Motor neuron (in vitro differentiated cells): ENCODE measurements around the gene COG5. TPM values are rescaled to one million over a fixed set of nuclear protein-coding genes. Genes with fewer than 3 reads are reported as not detected.

Source experiments
- ATAC-seq, 8 experiments: fragments of 200-7000 bp; cut with Tn5 transposase; replicated peaks in 6 of 8; 2 replicates each; pipeline ENCODE4 v1.8.0; 2021; ENCODE audit warnings: mild to moderate bottlenecking in 8 of 8, moderate library complexity in 8 of 8
- H3K27ac ChIP-seq, 2 donors: fragments of 250-450 bp; sonication (Bioruptor Pico); 2 replicates each; pipeline ENCODE4 v1.9.0; 2021; ENCODE audit warnings: antibody characterized with exemption in 2 of 2, mild to moderate bottlenecking in 2 of 2, moderate library complexity in 1 of 2
- H3K4me1 ChIP-seq, 2 donors: fragments of 250-450 bp; sonication (Bioruptor Pico); replicated peaks in 1 of 2; 2 replicates each; pipeline ENCODE4 v1.6.1; 2021; ENCODE audit warnings: antibody characterized with exemption in 2 of 2, mild to moderate bottlenecking in 2 of 2, moderate library complexity in 1 of 2
- H3K4me3 ChIP-seq, 5 donors: fragments of 250-450 bp; sonication (Bioruptor Pico); 2 replicates each; pipeline ENCODE4 v1.9.0; 2021; ENCODE audit warnings: antibody characterized with exemption in 5 of 5, mild to moderate bottlenecking in 5 of 5, moderate library complexity in 4 of 5
- WGBS, 10 experiments: fragments of 450-650 bp; shearing (Covaris generic); methylation state at CpG; one replicate each; pipeline ENCODE4 v1.0.0; 2022; 5-methylcytosine and 5-hydroxymethylcytosine counted together
- in situ Hi-C, 9 experiments: fragments of 400-800 bp; cut with MboI; loops; one replicate each; pipeline ENCODE4 v1.15.0; 2021; ENCODE audit warnings: low sequenced_read_pairs in 9 of 9, low pct_unique_long_range_greater_than_20kb in 2 of 9; ENCODE audit not compliant: unreplicated experiment in 9 of 9
- total RNA-seq, 8 experiments: library from RNA; unstranded; fragments of 300-600 nt; gene quantifications; 2 replicates each; pipeline versions ENCODE4 v1.2.3 to v1.2.4, GENCODE V29; 2022

Gene COG5
- total RNA-seq, 8 experiments from 2014 or later: 21.6 to 53.2 (median 35.0) TPM

- in situ Hi-C loops: no loop called here
- H3K27ac ChIP-seq: no peak overlapping the region
- no peaks in the 10 kb centered on the region for H3K4me1 ChIP-seq
- ATAC-seq: no peak
- no peak overlapping the region for H3K4me3 ChIP-seq
- WGBS, 10 experiments: 92 to 100% (median 100%) methylated on average over 1 of the region's 1 CpG; no CpG with 5 or more reads in 1 of the 10 experiments
These were observed 248.0 kb downstream of the COG5 start for GRCh38 chr7:107315716-107316220.

- Histone ChIP-seq H3K4me1 (no peaks in the 10 kb centered on the region), H3K4me3 (no peak overlapping the region), H3K27ac (no peak overlapping the region)
- WGBS, 10 experiments: 57 to 100% (median 83%) methylated on average over 1 of the region's 1 CpG; no CpG with 5 or more reads in 5 of the 10 experiments
- ATAC-seq: no peak
- in situ Hi-C loops: no loop called here
These were observed 250.4 kb downstream of the COG5 start for GRCh38 chr7:107313355-107313754.

- Histone ChIP-seq H3K4me1 (no peaks in the 10 kb centered on the region), H3K4me3 (no peak overlapping the region), H3K27ac (no peak overlapping the region)
- WGBS, 10 experiments: 60 to 95% (median 78%) methylated on average over 1 to 4 of the region's 4 CpGs
- no peak for ATAC-seq
- in situ Hi-C loops: no loop called here
These were observed 251.3 kb downstream of the COG5 start for GRCh38 chr7:107312418-107312817.

GRCh38 chr7:107309296-107309695 lies 254.4 kb downstream of the COG5 start:
- ATAC-seq: no peak
- in situ Hi-C loops: no loop called here
- Histone ChIP-seq H3K27ac (no peak overlapping the region), H3K4me1 (no peaks in the 10 kb centered on the region), H3K4me3 (no peak overlapping the region)
- 36 to 100% (median 83%) methylated on average over 1 of the region's 1 CpG; no CpG with 5 or more reads in 1 of the 10 experiments for WGBS, 10 experiments

- in situ Hi-C loops: no loop called here
- Histone ChIP-seq H3K4me3 (no peak overlapping the region), H3K4me1 (no peaks in the 10 kb centered on the region), H3K27ac (no peak overlapping the region)
- no peak for ATAC-seq
- WGBS, 10 experiments: 60 to 100% (median 88%) methylated on average over 1 to 3 of the region's 3 CpGs
These were observed 259.1 kb downstream of the COG5 start for GRCh38 chr7:107304636-107305035.

- ATAC-seq: no peak
- no peak overlapping the region for H3K4me3 ChIP-seq
- WGBS, 10 experiments: 50 to 100% (median 100%) methylated on average over 1 of the region's 1 CpG; no CpG with 5 or more reads in 1 of the 10 experiments
- no peak overlapping the region for H3K27ac ChIP-seq
- H3K4me1 ChIP-seq: no peaks in the 10 kb centered on the region
- in situ Hi-C loops: no loop called here
These were observed 259.7 kb downstream of the COG5 start for GRCh38 chr7:107304063-107304462.

- no peak overlapping the region for H3K4me3 ChIP-seq
- in situ Hi-C loops: no loop called here
- no peaks in the 10 kb centered on the region for H3K4me1 ChIP-seq
- ATAC-seq: no peak
- WGBS, 10 experiments: 63 to 100% (median 80%) methylated on average over 1 to 2 of the region's 2 CpGs; no CpG with 5 or more reads in 2 of the 10 experiments
- H3K27ac ChIP-seq: no peak overlapping the region
These were observed 261.4 kb downstream of the COG5 start for GRCh38 chr7:107302250-107302847.

GRCh38 chr7:107294182-107294581 lies 269.5 kb downstream of the COG5 start:
- H3K27ac ChIP-seq: no peak overlapping the region
- no peak overlapping the region for H3K4me3 ChIP-seq
- WGBS, 10 experiments: 78 to 100% (median 100%) methylated on average over 1 of the region's 1 CpG; no CpG with 5 or more reads in 1 of the 10 experiments
- ATAC-seq: no peak
- no peaks in the 10 kb centered on the region for H3K4me1 ChIP-seq
- in situ Hi-C loops: no loop called here

- H3K4me1 ChIP-seq: no peaks in the 10 kb centered on the region
- H3K4me3 ChIP-seq: no peak overlapping the region
- no peak overlapping the region for H3K27ac ChIP-seq
- no peak for ATAC-seq
- in situ Hi-C loops: no loop called here
- WGBS, 10 experiments: 58 to 100% (median 93%) methylated on average over 1 to 2 of the region's 2 CpGs; no CpG with 5 or more reads in 2 of the 10 experiments
These were observed 271.1 kb downstream of the COG5 start for GRCh38 chr7:107292591-107292990.

- no peaks in the 10 kb centered on the region for H3K4me1 ChIP-seq
- H3K27ac ChIP-seq: no peak overlapping the region
- WGBS, 10 experiments: 60 to 100% (median 78%) methylated on average over 1 of the region's 1 CpG; no CpG with 5 or more reads in 3 of the 10 experiments
- ATAC-seq: peak in 3 of 8 experiments; percentile 77 to 88 (median 88)
- H3K4me3 ChIP-seq: no peak overlapping the region
- in situ Hi-C loops: no loop called here
These were observed 272.3 kb downstream of the COG5 start for GRCh38 chr7:107291434-107291833.

- Histone ChIP-seq H3K4me3 (no peak overlapping the region), H3K27ac (no peak overlapping the region), H3K4me1 (no peaks in the 10 kb centered on the region)
- ATAC-seq: no peak
- WGBS, 10 experiments: 69 to 100% (median 81%) methylated on average over 1 to 4 of the region's 4 CpGs
- in situ Hi-C loops: no loop called here
These were observed 276.7 kb downstream of the COG5 start for GRCh38 chr7:107286751-107287621.

GRCh38 chr7:107284911-107285479 lies 278.7 kb downstream of the COG5 start:
- WGBS, 10 experiments: 64 to 100% (median 98%) methylated on average over 1 to 4 of the region's 4 CpGs; no CpG with 5 or more reads in 2 of the 10 experiments
- ATAC-seq: no peak
- Histone ChIP-seq H3K27ac (no peak overlapping the region), H3K4me1 (no peaks in the 10 kb centered on the region), H3K4me3 (no peak overlapping the region)
- in situ Hi-C loops: no loop called here

GRCh38 chr7:107277331-107277730 lies 286.4 kb downstream of the COG5 start:
- Histone ChIP-seq H3K4me1 (no peaks in the 10 kb centered on the region), H3K27ac (no peak overlapping the region), H3K4me3 (no peak overlapping the region)
- WGBS, 10 experiments: 77 to 100% (median 84%) methylated on average over 1 to 2 of the region's 2 CpGs; no CpG with 5 or more reads in 1 of the 10 experiments
- in situ Hi-C loops: no loop called here
- no peak for ATAC-seq
